Measurements from ENCODE around the gene WDR20.
"Not testable (repeated sequence)": the region's sequence is repeated elsewhere in the genome, so short reads cannot be mapped to it uniquely, and the experiment has no call there.

Gene WDR20

DNA sequence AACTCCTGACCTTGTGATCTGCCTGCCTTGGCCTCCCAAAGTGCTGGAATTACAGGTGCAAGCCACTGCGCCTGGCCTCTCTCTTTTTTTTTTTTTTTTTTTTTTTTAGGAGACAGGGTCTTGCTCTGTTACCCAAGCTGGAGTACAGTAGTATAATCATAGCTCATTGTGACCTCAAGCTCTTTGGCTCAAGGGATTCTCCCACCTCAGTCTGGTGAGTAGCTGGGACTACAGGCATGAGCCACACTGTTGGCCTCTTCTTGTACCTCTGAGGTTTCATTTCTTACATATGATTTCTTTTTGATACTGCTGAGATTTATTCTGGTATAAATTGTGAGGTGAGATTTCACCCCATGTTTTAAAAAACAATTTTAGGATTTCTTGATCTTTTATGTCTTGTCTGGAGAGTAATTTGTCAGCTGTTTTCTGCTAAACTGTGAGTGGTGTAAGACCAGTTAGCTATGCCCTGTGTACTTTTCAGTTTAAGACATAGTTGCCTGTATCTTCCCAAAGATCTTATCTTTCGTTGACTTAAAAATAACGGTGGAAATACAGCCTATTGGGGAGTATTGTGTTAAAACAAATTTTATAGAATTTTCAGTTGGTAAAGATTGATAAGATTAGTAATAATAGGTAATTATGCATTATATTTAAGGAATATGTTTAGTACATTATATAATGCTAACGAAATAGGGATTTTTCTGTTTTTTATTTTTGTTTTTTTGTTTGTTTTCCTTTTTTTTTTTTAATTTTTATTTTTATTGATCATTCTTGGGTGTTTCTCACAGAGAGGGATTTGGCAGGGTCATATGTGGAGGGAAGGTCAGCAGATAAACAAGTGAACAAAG, 31.7 kb downstream of the WDR20 start:
- DNase-seq (ENCODE audit: low read depth): no peak

DNA sequence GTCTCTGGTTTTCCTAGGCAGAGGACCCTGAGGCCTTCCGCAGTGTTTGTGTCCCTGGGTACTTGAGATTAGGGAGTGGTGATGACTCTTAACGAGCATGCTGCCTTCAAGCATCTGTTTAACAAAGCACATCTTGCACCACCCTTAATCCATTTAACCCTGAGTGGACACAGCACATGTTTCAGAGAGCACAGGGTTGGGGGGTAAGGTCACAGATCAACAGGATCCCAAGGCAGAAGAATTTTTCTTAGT, 32.2 kb downstream of the WDR20 start:
- not testable (repeated sequence) for DNase-seq (ENCODE audit: low read depth)

DNA sequence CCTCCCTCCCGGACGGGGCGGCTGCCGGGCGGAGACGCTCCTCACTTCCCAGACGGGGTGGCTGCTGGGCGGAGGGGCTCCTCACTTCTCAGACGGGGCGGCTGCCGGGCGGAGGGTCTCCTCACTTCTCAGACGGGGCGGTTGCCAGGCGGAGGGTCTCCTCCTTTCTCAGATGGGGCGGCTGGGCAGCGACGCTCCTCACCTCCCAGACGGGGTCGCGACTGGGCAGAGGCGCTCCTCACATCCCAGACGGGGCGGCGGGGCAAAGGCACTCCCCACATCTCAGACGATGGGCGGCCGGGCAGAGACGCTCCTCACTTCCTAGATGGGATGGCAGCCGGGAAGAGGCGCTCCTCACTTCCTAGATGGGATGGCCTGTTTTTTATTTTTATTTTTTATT, 33.0 kb downstream of the WDR20 start:
- not testable (repeated sequence) for DNase-seq (ENCODE audit: low read depth)

DNA sequence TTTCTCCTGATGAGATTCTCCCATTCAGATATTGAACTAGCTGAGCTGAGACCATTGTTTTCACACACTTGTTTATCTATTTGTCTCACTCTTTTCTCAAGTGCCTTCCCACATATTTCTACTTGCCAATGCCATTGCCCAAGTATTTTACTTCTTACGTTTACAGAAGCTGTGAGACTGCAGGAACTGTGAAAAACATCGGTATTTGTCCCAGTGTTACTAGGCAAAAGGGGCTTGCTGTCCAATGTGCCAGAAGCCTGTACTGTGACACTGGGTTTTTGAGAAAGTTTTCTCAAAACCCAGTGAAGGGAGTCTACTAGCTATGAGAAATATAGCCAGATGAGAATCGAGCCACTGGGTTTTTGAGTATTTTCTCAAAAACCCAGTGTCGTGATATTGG, 37.5 kb downstream of the WDR20 start:
- no peak for DNase-seq (ENCODE audit: low read depth)

DNA sequence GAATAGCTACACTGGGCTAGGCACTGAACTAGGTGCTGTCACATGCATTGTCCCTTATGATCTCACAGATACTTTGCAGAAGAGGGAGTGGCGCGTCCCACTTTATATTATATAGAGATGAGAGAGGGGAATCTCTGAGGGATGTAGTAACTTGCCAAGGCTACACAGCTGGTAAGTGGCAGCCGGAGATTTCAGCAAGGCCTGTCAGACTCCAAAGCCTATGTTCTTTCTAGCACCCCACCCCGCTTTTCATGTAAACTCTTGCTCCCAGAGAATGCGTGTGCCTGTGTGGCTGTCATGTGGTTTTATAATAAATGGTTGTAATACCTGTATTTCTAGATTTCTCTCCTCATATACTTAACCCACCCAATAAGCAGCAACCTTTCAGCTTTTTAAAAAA, 39.1 kb downstream of the WDR20 start:
- DNase-seq (ENCODE audit: low read depth): no peak

DNA sequence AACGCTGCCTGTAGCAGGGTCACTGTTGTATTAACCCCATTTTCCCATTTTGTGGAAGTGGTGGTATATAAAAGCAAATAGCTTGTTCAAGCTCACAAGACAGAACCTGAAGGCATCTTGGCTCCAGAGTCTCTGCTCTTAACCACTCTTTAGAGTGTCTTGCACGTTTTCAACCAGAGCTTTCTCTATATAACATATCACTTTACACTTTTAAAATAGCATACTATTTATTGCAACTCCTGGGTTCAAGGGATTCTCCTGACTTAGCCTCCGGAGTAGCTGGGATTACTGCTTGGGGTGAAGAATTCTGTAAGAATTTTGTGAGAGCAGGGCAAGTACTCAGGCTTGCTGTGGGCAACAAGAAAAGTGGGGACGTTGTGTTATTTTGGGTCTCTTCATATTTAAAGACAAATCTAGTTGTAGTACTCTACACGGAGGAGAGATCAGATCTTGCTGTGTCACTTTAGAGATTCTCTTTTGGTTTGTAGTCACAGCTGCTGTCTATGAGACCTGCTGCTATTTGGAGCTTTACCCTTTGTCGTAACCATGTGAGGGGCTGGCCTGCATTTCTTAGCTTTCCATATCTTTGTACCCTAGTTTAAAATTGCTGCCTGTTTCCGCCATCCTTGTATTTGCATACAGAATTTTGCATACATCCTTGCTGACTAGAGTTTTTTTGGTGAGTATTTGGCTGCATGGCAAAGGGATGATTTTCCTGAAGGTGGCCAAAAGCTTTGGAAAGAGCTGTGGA, 40.7 kb downstream of the WDR20 start:
- DNase-seq (ENCODE audit: low read depth): no peak

DNA sequence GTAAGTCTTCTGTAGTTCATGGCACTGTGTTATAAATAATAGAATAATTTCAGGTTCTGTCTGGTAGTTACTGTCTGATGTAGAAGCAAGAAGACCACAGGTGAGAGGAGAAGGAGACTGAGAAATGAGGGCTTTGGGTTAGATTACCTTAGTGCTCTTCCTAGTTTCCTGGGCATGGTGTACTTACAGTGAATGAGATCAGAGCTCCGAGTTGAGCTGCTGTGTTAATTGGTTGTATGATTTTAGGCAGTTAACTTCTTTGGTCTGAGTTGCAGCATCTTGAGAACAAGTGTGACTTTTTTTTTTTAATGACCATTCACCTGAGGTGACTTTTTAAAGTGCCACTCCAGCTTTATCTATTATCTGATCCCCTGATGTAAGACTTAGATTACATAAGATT, 41.5 kb downstream of the WDR20 start:
- DNase-seq (ENCODE audit: low read depth): no peak

DNA sequence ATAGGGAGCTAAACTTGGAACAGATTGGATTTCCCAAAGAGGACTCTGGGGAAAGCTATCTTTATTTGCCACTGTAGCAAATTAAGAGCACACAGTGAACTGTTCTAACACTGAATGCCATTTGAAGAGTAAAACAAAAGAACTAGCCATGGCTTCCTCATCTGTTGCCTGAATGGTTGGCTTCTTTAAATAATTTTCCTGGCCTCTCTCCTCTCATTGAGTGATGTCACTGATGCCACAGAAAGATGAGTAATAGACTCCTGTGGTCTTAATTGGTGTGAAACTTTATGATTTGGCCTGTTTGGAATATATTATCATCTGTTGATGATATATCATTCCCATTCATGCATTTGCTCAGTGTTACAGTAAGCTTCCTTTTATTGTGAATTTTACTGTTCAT, 42.5 kb downstream of the WDR20 start:
- no peak for DNase-seq (ENCODE audit: low read depth)

DNA sequence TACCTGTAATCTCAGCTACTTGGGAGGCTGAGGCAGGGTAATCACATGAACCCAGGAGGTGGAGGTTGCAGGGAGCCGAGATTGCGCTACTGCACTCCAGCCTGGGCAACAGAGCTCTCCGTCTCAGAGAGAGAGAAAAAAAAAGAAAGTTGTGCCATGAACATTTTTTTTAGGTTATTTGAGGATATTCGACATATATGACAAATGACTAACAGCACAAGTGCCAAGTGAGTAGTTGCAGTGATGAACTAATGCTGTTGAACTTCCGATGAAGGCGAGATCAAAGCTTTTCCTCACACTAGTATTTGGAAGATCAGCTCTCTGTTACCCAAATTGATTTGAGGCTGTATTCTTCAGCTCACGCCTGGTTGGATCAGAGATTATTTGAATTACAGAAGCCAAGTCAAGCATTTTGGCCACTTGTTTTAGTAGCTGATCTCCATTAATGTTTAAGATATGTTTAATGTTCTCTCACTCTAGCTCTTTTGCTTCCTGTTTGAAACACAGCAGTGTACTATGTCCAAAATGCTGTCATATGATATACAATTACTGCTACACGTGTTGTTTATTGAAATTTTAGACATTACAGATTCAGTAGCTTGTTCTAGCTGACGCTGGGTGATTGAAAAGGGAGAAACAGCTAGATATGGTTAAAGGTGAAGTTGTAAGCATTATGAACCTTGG, 43.4 kb downstream of the WDR20 start:
- DNase-seq (ENCODE audit: low read depth): no peak

DNA sequence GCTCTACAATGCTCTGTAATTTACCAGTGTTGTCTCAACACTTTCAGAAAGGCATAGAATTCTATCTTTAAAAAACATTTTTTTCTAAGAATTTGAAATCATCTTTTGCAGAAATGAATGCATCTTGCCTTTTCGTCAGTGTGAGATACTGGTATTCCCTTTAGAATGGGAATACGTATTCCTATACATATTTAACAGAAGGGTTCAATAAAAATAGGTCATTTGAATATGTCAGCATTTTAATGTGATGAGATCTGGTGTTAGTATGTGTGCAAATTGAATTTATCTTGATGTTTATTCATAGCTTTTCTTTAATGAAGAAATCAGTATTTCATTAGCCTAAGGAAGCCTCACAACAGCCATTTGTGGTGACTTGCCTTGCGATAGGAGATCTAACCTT, 44.2 kb downstream of the WDR20 start:
- no peak for DNase-seq (ENCODE audit: low read depth)

DNA sequence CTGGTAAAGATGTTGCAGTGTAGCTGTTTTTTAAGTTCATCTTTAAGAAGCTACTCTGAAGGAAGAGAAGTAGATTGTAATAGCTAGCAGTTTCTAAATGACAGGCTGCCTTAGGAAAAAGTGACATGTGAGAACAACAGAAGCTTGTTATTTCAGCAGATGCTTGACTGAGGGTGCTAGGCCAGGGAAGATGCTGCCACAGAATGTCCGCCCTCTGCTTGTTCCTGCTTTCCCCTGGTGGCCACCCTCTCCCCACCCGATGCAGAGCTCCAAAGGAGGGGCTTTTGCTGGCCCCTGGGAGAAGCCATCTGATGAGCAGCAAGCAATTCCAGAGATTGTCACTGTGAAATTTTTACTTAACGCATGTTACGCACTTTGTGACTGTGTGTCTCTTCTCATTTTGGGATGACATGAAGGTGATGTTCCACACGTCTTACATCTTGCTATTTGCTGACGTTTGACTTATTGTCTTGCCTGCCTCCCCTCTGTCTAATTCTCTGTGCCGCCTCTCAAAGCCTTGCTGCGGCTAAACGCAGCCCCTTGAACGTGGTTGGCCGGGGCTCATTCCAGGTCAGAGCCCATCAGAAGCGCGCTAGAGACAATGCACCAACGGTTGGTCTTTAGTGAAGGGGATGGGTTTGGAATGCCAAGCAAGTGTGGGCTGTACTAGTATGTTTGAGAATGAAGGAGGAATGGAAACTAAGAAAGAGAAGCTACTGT, 44.8 kb downstream of the WDR20 start:
- DNase-seq (ENCODE audit: low read depth): no peak

DNA sequence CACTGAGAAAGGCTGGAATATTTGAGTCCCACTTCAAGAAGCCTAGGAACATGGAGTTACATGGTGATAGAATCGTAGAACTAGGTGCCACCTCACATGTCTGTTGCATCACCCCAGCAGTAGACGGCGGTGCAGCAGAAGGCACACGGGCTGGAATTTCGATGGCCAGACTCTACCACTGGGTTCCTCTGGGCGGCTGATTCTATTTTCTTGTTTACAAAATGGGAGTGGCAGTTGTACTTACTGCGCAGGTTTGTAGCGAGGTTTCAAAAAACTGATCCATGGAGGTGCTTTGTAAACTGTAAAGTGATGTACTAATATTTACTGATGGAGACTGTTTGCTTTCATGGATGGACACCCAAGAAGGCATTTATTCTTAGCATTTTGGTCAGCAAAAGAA, 45.7 kb downstream of the WDR20 start:
- DNase-seq (ENCODE audit: low read depth): no peak

DNA sequence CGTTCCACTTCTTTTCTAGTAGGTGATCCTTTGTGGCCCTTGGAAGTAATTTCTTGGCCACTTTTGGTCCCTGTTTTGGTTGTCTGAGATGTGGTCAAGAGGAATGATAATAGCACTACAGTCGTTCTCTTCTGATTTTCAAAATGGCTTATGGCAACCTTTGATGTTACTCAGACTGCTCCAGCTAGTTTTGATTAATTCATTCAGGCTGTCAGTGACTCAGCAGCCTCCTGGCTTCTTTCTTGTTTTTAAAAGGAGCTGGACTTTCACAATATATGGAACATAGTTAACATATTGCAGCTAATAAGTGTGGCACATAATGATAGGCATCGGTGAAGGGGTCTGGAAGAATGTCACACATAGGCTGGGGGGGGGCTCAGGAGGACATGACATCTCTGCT, 47.3 kb downstream of the WDR20 start:
- DNase-seq (ENCODE audit: low read depth): no peak

DNA sequence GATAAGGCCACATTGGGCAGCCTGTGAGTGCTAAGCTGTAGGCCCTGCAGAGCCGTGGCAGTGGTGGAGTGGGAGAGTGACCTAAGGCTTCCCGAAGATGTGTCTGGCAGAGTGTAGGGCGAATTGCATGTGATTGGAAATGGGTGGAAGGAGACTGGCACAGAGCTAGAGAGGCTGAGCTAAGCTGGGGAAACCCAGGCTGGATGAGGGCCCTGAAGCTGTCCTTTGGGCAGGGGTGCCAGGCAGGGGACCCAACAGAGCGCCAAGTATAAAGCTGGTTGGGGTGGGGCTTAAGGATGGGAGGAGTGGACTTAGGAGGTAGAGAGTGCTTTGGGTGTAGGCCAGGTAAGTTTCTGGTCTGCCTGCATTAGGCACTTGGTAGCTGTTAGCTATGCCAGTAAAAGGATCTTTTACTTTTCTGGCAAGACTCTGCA, 47.9 kb downstream of the WDR20 start:
- no peak for DNase-seq (ENCODE audit: low read depth)

DNA sequence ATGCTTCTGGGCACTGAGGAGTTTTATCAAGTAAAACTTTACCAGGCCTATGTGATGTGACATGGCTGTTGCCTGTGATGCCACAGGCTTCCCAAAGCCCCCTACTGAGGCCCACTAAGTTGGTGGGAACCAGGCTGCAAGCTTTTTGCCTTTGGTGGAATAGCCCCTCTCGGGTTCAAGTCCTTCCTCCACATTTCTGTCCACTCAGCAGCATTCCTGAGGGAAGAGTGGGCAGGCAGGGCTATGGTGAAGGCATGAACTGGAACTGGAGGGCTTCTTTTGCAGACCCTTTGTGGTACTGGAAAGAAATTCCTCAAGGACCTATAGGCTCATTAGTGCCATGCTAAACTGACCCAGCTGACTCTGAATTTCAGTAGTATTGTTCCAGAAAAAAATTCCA, 48.5 kb downstream of the WDR20 start:
- DNase-seq (ENCODE audit: low read depth): no peak

DNA sequence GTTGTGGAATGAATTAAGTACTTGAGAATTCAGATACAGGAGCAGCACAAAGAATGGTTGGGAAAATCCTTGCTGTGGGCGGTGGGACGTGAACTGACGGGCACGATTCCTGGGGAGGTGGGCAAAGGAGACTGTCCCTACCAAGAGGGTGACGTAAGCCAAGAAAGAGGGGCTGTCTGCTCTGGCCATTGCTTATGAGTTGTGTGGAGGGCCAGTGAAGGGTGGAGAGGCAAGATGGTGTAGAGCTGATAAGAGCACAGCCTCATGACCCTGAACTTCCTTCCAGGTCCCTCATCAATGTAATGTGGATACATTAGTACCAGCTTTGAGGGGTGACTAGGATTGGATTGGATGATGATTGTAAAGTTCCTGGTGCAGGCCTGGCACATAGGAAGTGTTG, 50.2 kb downstream of the WDR20 start:
- no peak for DNase-seq (ENCODE audit: low read depth)

DNA sequence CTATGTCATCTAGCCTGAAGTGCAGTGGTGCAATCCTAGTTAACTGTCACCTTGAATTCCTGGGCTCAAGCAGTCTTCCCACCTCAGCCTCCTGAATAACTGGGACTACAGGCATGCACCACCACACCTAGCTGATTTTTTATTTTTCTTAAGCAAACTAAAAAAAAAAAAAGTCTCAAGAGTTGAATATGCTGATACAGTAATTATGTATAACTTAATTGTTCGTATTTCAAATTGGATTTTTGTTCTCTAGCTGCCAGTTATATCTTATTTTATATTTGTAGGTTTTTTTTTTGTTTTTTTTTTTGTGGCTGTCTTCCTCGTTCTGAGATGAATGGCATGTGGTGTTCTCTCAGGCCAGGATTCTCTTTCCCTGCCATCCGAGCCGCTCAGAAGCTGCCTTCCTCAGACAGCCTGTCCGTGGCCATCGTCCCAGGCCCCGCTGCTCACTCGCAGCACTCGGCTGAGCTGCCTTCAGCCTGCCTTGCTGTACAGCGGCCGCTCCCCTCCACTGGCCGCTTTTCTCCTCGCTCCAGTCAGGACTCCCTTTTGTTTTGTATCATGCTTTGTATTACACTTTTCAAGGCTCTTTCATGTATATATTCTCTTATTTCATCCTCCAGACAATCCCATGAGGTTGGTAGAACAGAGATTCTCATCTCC, 53.3 kb downstream of the WDR20 start:
- DNase-seq (ENCODE audit: low read depth): no peak

DNA sequence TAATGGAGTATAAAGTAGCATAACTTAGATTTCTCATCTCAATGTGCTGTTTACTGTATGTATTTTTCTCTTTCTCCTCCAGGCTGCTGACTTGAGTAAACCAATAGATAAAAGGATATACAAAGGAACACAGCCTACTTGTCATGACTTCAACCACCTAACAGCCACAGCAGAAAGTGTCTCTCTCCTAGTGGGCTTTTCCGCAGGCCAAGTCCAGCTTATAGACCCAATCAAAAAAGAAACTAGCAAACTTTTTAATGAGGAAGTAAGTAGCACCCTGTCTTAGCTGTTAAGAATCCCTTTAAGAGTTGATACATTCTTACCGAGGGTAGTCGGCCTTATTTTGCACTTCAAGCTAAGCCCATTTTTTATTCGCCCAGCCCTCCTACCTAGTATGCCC, 55.2 kb downstream of the WDR20 start:
- no peak for DNase-seq (ENCODE audit: low read depth)

DNA sequence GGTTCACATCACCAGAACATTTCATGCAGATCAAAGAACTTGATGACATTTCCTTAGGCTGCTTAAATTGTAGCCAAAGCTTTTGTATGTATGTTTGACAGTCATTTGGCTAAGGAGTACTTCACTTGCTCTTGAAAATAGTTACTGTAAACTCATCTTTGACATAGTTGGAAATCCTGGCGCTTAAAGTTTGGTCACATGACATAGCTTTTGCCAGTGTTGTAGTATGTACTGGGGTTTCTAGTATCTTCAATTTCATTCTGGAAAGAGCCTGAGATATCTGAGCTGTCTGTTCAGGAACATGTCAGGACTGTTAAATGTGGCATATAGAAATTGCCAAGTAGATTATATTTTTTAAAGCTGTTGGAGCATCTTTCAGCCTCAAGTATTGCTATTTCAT, 55.7 kb downstream of the WDR20 start:
- no peak for DNase-seq (ENCODE audit: low read depth)

DNA sequence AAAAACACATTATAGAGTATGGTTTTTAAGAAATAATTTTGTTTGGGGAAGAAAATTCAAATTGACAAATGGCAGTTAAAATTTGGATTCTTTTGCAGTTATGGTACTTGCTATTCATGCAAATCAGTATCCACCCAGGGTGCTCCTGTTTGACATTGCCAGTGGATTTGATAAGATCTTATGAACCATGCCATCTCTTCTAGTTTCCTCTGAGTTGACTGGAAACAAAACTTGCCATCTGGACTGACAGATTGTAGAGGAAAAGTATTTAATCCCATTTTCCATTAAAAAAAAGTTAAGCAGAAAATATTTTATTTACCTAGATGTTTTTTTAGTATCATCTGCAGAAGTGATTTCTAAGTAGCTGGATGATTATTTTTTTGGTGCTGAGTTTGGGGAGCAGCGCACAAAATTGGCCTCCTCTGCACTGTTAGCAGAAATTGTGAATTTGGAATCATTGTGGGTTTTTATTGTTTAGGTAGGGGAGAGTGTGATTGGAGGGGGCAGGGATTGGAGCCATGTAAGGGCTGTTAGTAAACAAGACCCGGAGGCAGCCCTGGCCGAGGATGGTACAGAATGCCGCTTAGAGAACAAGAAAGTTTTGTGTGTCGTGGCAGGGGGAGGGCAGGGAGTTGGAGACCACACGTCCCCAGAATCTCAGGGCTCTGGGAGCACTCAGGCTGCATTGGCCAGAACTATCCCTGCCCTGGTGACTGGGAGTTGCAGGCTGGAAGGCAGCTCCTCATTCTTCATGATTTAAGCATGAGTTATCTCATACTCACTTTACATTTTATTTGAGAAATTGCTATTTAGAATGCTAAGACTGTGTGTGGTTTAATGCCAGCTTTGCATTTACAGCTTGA, 56.6 kb downstream of the WDR20 start:
- DNase-seq (ENCODE audit: low read depth): no peak

DNA sequence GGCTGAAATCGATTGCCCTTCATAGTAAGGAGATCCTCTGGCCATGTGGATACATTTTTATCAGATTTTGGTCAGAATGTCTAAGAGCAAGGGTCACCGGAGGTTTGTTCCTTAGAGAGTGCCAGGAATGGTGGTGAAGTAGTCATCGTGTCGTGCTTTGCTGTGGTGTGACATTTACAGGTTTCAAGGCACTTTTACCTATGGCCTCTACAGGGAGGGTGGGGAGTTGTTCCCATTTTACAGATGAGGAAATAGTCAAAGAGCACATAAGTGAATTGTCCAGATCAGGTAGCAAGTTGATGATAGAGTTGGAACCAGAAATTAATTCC, 57.2 kb downstream of the WDR20 start:
- DNase-seq (ENCODE audit: low read depth): no peak

All from T follicular helper cell (primary cell).